ENCODE measurements around the gene AFF3.

- TF ChIP-seq, protein P1, sequence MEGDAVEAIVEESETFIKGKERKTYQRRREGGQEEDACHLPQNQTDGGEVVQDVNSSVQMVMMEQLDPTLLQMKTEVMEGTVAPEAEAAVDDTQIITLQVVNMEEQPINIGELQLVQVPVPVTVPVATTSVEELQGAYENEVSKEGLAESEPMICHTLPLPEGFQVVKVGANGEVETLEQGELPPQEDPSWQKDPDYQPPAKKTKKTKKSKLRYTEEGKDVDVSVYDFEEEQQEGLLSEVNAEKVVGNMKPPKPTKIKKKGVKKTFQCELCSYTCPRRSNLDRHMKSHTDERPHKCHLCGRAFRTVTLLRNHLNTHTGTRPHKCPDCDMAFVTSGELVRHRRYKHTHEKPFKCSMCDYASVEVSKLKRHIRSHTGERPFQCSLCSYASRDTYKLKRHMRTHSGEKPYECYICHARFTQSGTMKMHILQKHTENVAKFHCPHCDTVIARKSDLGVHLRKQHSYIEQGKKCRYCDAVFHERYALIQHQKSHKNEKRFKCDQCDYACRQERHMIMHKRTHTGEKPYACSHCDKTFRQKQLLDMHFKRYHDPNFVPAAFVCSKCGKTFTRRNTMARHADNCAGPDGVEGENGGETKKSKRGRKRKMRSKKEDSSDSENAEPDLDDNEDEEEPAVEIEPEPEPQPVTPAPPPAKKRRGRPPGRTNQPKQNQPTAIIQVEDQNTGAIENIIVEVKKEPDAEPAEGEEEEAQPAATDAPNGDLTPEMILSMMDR (IDR thresholded peaks at IDR 0.05) = no peak
- no peak for TF ChIP-seq ZFX (IDR thresholded peaks at IDR 0.05; ENCODE audit: borderline replicate concordance)
These were observed 35.0 kb downstream of the AFF3 start for GRCh38 chr2:100107440-100107839.

All from 22Rv1 (cell line).